GM12801 (cell line): ENCODE data around the gene LPIN1.

Experiments
- TF ChIP-seq, protein P1 (sequence below): IDR thresholded peaks from one replicate; pipeline ENCODE4 v1.5.1; 2011; ENCODE audit warnings: control low read depth; ENCODE audit not compliant: insufficient read length; ENCODE audit errors: extremely low read depth

Gene LPIN1

DNA sequence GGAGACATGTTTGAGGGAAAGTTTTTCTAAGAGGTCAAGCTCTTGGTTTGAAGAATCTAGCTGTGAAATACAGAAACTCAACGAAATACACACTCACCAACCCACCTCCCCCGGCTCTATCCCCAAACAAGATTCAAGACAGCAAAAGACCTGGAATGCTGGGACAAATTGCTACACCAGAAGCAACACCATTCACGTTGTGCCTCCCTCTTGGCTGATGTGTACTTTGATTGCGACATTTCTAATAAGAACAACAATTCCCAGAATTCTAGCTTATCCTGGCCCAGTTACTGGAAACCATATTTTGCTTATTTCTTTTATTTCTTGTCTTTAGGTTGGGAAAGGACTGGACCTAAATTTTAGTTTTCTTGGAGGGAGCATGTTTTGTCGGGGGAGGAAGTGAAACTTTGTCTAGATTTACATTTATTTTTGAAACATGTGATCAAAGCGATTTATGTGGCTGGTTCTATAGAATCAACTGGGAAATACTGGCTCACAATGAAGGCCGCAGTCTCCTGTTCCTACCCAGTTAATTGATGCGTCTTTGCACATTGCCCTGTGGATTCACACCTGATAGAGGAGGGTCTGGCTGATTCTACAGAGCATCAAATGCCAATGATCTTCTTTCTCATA is 29.6 kb upstream of the LPIN1 start:
- TF ChIP-seq, protein P1, sequence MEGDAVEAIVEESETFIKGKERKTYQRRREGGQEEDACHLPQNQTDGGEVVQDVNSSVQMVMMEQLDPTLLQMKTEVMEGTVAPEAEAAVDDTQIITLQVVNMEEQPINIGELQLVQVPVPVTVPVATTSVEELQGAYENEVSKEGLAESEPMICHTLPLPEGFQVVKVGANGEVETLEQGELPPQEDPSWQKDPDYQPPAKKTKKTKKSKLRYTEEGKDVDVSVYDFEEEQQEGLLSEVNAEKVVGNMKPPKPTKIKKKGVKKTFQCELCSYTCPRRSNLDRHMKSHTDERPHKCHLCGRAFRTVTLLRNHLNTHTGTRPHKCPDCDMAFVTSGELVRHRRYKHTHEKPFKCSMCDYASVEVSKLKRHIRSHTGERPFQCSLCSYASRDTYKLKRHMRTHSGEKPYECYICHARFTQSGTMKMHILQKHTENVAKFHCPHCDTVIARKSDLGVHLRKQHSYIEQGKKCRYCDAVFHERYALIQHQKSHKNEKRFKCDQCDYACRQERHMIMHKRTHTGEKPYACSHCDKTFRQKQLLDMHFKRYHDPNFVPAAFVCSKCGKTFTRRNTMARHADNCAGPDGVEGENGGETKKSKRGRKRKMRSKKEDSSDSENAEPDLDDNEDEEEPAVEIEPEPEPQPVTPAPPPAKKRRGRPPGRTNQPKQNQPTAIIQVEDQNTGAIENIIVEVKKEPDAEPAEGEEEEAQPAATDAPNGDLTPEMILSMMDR = no peak

DNA sequence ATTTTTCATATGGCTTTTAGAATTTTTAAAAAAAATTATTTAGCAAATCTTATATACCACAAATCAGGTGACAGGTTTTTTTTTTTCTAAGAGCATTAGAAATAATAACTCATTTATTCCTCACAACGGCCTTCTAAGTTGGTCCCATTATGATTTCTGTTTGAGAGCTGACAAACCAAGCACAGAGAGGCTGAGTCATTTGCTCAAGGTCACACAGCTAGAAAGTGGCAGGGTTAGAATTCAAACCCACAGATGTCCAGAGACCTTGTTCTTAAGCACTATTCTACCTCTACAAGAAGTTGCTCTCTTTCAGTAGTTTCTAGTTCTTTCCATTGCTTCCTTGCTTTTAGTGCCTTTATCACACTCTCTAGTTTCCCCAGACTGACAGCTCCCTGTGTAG is 28.8 kb upstream of the LPIN1 start:
- TF ChIP-seq, protein P1 = no peak

DNA sequence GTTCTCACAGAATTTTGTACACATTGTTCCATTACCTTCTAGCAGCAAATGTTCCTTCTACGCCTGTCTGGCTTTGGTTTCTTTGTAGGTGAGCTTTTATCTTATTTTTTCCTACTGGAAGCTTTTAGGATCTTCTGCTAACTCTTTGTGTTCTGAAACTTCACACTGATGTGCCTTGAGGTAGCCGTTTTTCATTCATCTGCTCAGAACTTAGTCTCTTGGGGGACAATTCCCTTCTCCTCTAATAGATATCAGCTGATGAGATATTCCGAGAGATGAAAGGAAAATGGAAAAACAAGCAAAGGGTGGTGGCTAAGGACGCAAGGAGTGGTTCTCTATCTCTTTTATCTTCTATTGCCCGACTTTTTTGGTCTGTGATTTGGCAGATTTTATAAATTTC is 27.8 kb upstream of the LPIN1 start:
- TF ChIP-seq, protein P1 = no peak

DNA sequence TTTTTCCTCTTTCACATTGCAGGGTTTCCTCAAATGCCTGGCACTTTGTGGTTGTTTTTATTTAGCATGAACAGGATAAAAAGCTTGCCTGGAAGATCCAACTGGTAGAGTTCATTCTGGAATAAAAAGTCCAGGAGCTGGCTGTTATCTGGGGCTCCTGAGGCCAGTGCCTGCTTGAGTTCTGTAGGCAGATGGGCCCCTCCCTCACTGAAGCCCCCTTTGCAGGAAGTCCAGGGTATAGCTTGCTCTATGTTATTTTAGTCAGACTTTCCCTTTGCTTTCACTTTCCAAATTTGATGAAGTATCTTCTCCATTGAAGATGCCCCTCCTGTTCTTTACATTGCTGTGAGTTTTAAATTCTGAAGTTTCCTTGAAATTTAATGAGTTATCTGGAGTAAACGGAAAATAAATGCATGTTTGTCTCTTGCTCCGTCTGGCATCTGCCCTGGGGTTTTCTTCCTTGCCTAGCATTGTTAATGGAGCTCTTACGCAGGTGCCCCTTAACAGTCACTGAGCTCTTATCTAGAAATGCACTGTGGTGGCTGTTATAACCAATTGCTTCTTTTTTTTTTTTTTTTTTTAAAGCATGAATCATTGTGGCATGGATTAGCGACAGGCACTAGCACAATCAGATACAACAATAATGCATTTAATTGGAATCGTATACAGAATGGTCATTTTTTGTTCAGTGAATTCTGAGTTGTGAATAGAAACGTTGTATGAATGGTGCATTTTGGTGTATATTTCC is 27.0 kb upstream of the LPIN1 start:
- TF ChIP-seq, protein P1 = no peak

DNA sequence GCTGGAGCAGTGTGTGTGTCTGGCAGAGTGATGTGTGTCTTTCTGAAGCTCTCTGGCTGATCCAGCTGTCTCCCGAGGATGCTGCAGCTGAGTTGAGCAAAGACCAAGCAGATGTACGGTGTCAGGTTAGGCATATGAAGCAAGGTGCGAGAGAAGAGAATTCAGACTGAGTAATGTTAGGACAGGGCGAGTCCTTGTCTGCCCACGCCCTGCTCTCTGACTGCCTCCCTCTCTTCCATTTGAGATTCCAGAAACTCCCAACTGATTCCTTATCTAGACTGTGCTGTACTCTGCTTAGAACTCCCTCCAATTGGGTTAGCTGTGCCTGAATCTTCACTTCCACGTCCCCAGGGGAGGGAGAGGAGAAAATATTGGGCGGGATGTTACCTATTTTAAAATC is 25.7 kb upstream of the LPIN1 start:
- TF ChIP-seq, protein P1 = no peak

DNA sequence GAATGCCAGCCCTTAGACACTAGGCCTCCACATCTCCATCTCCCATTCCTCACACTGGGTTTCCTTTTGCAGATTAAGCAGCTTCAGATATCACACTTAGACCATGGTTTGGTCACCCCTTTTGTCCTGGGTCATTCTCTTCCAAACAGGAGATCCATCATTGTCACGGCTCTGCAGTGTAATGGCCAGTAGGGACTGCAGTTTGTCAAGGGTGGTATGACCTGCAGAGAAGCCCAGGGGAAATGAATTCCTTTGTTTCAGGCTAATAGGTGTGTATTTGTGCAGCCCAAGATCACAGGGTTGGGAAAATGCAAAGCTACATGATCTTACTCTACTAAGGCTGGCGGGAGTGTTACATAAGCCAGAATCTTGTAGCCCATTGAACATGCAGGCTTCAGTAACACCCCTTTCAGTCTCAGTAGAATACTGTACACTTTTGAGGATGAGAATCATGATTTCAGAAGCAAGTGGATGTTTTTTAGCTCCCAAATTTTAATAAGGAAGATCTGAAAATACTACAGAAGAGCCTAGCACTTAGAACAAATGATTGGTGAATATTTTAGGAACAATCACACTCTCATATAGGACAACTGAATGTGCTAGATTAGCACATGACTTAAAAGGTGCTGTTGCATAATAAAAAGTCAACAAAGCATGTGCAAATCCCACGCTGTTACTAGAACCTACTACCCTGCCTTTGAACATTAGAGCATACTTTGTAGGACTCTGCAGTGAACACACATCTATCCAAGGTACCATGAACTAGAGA is 24.0 kb upstream of the LPIN1 start:
- TF ChIP-seq, protein P1 = no peak

DNA sequence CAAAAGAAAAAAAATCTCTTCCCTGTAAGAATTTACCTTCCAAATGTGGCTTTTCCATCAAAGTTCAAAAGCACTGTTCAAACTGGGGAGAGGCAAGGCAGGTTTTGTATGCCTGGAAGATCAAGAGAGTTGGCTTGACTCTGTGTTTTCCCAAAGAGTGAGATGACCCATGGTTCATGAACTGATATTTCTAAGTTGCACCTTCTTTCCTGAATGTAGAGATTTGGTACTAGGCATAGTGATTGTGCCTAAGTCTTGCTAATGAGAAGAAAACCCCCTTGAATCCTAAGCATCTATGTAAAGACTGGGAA is 23.4 kb upstream of the LPIN1 start:
- TF ChIP-seq, protein P1 = no peak
